Measurements from ENCODE around the gene PAPSS1.

Gene PAPSS1

GRCh38 chr4:107640197-107640596 is 79.8 kb downstream of the PAPSS1 start:
- Histone ChIP-seq H3K4me3 (ENCODE audit: low read depth in 1 of 2, low read length in 1 of 2) (no peak overlapping the region), H3K27ac (no peak overlapping the region), H3K27me3 (no peaks in the 10 kb centered on the region), H3K4me1 (ENCODE audit: control insufficient read depth in 1 of 2, insufficient read depth in 1 of 2, low read depth in 1 of 2, low read length in 1 of 2) (peaks cover 7% of the 10 kb centered on the region in 2 experiments), H3K9me3 (no peaks in the 10 kb centered on the region), H3K36me3 (peaks cover 12% of the 10 kb centered on the region)
- no peak for TF ChIP-seq CTCF (IDR thresholded peaks at IDR 0.05)

- TF ChIP-seq CTCF (IDR thresholded peaks at IDR 0.05), result no peak
- H3K27me3 ChIP-seq, result no peaks in the 10 kb centered on the region
- no peaks in the 10 kb centered on the region for H3K9me3 ChIP-seq
- H3K27ac ChIP-seq, result no peak overlapping the region
- no peaks in the 10 kb centered on the region for H3K4me1 ChIP-seq (ENCODE audit: control insufficient read depth in 1 of 2, insufficient read depth in 1 of 2, low read depth in 1 of 2, low read length in 1 of 2)
- peaks cover 10% of the 10 kb centered on the region for H3K36me3 ChIP-seq
- H3K4me3 ChIP-seq (ENCODE audit: low read depth in 1 of 2, low read length in 1 of 2), result no peak overlapping the region
Observed at GRCh38 chr4:107635735-107636134, 84.3 kb downstream of the PAPSS1 start.

GRCh38 chr4:107631560-107631959 is 88.5 kb downstream of the PAPSS1 start:
- Histone ChIP-seq H3K27ac (no peak overlapping the region), H3K9me3 (no peaks in the 10 kb centered on the region), H3K36me3 (peaks cover 20% of the 10 kb centered on the region), H3K27me3 (no peaks in the 10 kb centered on the region), H3K4me3 (ENCODE audit: low read depth in 1 of 2, low read length in 1 of 2) (no peak overlapping the region), H3K4me1 (ENCODE audit: control insufficient read depth in 1 of 2, insufficient read depth in 1 of 2, low read depth in 1 of 2, low read length in 1 of 2) (no peaks in the 10 kb centered on the region)
- TF ChIP-seq CTCF (IDR thresholded peaks at IDR 0.05), result no peak

GRCh38 chr4:107630185-107630705 is 89.8 kb downstream of the PAPSS1 start:
- Histone ChIP-seq H3K9me3 (no peaks in the 10 kb centered on the region), H3K36me3 (peaks cover 20% of the 10 kb centered on the region), H3K4me3 (ENCODE audit: low read depth in 1 of 2, low read length in 1 of 2) (no peak overlapping the region), H3K27ac (no peak overlapping the region), H3K4me1 (ENCODE audit: control insufficient read depth in 1 of 2, insufficient read depth in 1 of 2, low read depth in 1 of 2, low read length in 1 of 2) (no peaks in the 10 kb centered on the region), H3K27me3 (no peaks in the 10 kb centered on the region)
- no peak for TF ChIP-seq CTCF (IDR thresholded peaks at IDR 0.05)

GRCh38 chr4:107629318-107629717 is 90.7 kb downstream of the PAPSS1 start:
- Histone ChIP-seq H3K27ac (no peak overlapping the region), H3K4me1 (ENCODE audit: control insufficient read depth in 1 of 2, insufficient read depth in 1 of 2, low read depth in 1 of 2, low read length in 1 of 2) (no peaks in the 10 kb centered on the region), H3K27me3 (no peaks in the 10 kb centered on the region), H3K4me3 (ENCODE audit: low read depth in 1 of 2, low read length in 1 of 2) (no peak overlapping the region), H3K36me3 (peaks cover 20% of the 10 kb centered on the region), H3K9me3 (no peaks in the 10 kb centered on the region)
- no peak for TF ChIP-seq CTCF (IDR thresholded peaks at IDR 0.05)

All from neutrophil (primary cell).